GM18951 (cell line): ENCODE results near the gene AMHR2.

Experiments
- POLR2A ChIP-seq: IDR thresholded peaks from 4 replicates; pipeline ENCODE4 v1.6.1; 2011; ENCODE audit warnings: mild to moderate bottlenecking; ENCODE audit not compliant: insufficient read length, insufficient read depth; ENCODE audit errors: extremely low read depth
- in situ Hi-C: fragments of 300-500 bp; cut with MboI; formaldehyde crosslinking; loops from one replicate; pipeline ENCODE4 v1.12.0; 2022; ENCODE audit warnings: low sequenced_read_pairs, mixed read lengths, inconsistent platforms; ENCODE audit not compliant: unreplicated experiment

The AMHR2 gene

GRCh38 chr12:53452159-53453077 lies 28.8 kb downstream of the AMHR2 start:
- in situ Hi-C loops: no loop called here
- TF ChIP-seq POLR2A: no peak

GRCh38 chr12:53453953-53454640 lies 30.4 kb downstream of the AMHR2 start:
- no peak for TF ChIP-seq POLR2A
- in situ Hi-C loops: no loop called here

GRCh38 chr12:53454707-53455106 lies 31.1 kb downstream of the AMHR2 start:
- in situ Hi-C loops: no loop called here
- no peak for TF ChIP-seq POLR2A

GRCh38 chr12:53456654-53457366 lies 33.2 kb downstream of the AMHR2 start:
- TF ChIP-seq POLR2A: no peak
- in situ Hi-C loops: no loop called here

DNA sequence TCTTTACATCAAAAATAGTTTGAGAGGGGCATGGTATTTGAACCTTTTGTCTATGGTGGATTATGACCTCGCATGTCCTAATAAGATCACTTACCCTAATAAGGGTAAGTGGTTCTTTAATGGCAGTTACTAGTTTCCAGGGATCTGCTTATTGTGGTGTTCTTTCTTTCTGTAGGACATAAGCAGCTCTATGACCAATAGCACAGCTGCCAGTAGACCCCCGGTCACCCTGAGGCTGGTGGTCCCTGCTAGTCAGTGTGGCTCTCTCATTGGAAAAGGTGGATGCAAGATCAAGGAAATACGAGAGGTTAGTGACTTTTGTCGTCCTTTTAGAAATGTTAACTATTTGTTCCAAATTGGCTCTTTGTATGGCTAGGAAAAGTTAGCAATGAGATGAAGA lies 35.4 kb downstream of the AMHR2 start:
- in situ Hi-C loops: no loop called here
- TF ChIP-seq POLR2A: no peak

DNA sequence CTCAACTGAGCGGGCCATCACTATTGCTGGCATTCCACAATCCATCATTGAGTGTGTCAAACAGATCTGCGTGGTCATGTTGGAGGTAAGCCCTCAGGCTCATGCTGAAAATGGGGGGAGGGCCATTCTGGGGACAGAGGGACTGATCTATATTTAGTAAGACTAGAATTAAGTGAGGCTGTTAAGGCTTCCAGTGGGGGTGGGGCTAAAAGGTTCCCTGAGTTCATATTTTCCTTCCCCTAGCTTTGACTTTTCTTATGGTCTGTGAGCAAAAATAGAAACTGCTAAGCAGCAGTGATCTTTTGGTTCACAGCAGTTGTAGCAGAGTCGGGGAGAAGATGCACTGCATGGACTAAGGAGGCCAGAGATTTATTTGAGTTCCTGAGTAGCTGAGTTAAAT lies 37.4 kb downstream of the AMHR2 start:
- no peak for TF ChIP-seq POLR2A
- in situ Hi-C loops: no loop called here

DNA sequence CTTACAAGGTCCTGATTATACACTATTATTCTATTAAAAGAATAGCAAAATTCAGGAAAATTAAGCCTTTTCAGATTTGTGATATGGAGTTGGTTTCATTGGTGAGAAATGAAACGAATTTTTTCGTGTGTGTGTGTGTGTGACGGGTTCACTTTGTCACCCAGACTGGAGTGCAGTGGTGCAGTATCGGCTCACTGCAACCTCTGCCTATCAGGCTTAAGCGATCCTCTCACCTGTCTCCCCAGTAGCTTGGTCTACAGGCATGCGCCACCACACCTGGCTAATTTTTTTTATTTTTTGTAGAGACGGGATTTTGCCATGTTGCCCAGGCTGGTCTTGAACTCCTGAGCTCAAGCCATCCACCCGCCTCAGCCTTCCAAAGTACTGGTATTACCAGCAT lies 37.9 kb downstream of the AMHR2 start:
- TF ChIP-seq POLR2A: no peak
- in situ Hi-C loops: no loop called here

GRCh38 chr12:53462935-53463334 lies 39.3 kb downstream of the AMHR2 start:
- in situ Hi-C loops: no loop called here
- no peak for TF ChIP-seq POLR2A

DNA sequence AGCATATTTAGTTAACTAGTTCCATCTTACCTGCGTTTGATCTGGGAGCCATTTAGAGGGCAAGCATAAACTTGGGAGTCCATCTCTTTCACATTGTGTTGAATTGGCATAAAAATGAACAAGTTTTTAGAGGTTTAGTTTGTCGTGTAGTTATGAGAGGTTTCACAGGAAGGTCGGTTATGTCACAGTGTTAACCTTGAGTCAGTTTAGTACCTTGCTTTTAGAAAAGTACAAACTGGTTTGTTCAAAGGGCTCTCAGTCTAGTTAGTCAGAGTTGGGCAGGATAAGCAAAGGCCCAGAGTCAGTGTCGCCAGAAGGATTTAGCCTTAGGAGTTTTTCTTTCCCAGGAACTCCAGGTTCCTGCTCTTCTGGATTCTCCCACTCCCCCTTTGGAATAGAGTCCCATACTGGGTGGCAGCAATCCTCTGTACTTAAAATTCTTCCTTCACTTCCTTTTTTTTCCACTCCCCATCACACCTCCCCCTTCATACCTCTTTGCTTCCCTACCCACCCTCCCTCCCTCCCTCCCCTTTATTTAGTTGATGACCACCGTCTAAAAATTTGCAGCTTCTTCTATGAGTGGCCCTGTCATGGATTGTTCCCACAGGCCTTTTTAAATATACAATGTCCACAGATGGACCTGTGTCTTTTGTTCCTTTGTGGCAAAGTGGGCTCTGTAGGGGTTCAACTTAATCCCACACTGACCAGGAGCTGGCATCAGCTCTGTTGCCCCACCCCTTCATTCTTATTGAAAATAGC lies 40.3 kb downstream of the AMHR2 start:
- in situ Hi-C loops: no loop called here

GRCh38 chr12:53464685-53465418 lies 41.2 kb downstream of the AMHR2 start:
- in situ Hi-C loops: no loop called here
- no peak for TF ChIP-seq POLR2A

More for the DNA sequence above, 40.3 kb downstream of the AMHR2 start:
- no peak for TF ChIP-seq POLR2A

- TF ChIP-seq POLR2A: no peak
- in situ Hi-C loops: no loop called here
Measured at GRCh38 chr12:53465679-53466078, 42.0 kb downstream of the AMHR2 start.

- TF ChIP-seq POLR2A: no peak
- in situ Hi-C loops: no loop called here
Measured at GRCh38 chr12:53466640-53467039, 43.0 kb downstream of the AMHR2 start.
